GM19035 (cell line): ENCODE results near the gene RAPGEF3.

Experiments used
- ATAC-seq: cut with Tn5 transposase; IDR thresholded peaks from one replicate; pipeline ENCODE4 v1.9.1; 2021; ENCODE audit not compliant: unreplicated experiment

Gene RAPGEF3, protein sequence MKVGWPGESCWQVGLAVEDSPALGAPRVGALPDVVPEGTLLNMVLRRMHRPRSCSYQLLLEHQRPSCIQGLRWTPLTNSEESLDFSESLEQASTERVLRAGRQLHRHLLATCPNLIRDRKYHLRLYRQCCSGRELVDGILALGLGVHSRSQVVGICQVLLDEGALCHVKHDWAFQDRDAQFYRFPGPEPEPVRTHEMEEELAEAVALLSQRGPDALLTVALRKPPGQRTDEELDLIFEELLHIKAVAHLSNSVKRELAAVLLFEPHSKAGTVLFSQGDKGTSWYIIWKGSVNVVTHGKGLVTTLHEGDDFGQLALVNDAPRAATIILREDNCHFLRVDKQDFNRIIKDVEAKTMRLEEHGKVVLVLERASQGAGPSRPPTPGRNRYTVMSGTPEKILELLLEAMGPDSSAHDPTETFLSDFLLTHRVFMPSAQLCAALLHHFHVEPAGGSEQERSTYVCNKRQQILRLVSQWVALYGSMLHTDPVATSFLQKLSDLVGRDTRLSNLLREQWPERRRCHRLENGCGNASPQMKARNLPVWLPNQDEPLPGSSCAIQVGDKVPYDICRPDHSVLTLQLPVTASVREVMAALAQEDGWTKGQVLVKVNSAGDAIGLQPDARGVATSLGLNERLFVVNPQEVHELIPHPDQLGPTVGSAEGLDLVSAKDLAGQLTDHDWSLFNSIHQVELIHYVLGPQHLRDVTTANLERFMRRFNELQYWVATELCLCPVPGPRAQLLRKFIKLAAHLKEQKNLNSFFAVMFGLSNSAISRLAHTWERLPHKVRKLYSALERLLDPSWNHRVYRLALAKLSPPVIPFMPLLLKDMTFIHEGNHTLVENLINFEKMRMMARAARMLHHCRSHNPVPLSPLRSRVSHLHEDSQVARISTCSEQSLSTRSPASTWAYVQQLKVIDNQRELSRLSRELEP

DNA sequence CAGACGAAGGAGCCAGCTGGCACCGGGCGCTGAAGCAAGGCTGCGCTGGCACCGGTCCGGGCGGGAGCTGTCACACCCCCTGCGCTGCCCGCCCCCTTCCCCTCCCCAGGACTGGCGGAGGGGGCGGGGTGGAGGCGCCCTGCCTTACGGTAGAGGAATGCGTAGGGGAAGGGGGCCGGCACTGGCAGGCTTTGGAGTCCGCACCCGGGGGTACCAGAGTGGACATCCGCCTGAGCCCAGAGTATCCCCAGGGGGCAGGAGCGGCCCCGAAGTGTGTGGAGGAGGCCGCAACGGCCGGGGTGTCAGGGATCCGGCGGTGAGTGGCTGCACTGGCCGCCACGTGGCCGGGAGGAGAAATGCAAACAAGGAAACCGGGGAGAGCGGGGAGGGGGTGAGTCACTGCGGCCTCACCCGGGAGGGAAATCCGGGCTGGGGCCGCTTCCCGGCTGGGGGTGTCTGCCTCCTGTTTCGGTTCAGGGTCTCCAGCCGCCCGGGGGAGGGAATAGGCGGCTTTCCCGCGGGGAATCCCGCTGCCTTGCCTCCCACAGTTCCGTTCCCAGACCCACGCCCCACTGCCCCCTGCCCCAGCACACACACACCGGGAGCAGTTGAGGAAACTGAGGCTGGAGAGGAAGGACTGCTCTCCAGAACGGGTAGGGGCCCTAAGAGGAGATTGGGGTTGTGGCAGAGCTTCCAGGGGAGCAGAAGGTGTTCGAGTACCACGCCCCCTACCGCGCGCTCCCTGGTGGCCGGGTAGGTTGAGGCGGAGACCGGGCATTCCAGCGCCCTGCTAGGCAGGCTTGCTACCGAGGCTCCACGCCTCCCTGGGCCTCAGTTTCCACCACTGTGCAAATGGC lies at the start of gene RAPGEF3:
Gene RAPGEF3, minus strand, starts transcription at position 47 of the 857 bp plus-strand sequence. CDS start 324 bp downstream, outside the sequence.
- ATAC-seq: peak; percentile 54

DNA sequence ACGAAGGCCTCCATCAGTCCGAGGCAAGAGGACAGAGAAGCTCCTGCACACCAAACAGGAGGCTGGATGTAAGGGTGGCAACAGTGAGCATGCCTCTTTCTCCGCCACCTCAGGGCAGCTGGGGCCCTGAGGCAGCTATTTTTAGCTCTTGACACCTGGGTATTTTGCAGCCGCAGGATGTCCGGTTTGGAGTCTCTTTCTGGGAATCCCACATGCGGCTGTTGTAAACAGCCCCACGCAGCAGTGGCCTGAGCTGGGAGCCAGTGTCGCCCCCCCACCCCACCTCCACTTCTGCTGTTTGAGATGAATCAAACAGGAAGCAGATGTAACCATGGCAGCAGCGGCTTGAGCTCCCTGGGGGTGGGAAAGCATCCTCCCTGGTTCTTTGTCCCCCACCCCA lies 49.4 kb upstream of the RAPGEF3 start:
- peak; percentile 31 for ATAC-seq

DNA sequence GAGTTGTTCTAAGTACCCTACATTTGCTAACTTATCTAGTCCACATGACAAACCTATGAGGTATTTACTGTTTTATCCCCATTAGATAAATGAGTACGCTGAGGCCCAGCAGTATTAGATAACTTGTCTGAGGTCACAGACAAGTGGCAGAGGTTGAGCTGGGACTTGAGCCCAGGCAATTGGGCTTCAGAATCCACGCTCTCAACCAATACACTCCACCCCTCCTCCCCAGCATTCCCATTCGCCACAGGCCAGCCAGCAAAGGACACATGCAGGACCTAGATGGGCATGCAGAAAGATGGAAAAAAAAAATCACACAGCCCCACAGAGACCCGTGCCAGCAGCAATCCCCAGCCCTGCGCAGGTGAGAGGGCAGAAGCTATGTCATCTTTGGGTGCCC lies 48.7 kb upstream of the RAPGEF3 start:
- no peak for ATAC-seq

DNA sequence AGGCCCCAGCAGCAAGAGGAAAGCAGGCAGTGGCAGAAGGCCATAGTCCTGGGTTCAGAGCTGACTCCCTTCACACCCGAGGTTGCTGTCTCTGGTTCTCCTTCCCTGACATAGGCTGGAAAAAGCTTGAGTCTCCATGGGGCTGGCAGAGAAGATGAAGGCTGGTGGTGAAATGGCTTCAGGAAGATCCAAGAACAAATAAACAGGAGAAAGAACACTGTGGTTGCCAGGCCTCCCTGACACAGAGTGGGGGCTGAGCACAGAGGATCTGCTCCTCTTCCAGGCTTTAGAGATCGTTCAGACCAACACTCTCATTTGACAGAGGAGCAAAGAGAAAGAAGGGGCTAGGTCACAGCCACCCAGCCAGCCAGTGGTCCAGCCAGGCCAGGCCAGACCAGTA lies 46.7 kb upstream of the RAPGEF3 start:
- no peak for ATAC-seq

DNA sequence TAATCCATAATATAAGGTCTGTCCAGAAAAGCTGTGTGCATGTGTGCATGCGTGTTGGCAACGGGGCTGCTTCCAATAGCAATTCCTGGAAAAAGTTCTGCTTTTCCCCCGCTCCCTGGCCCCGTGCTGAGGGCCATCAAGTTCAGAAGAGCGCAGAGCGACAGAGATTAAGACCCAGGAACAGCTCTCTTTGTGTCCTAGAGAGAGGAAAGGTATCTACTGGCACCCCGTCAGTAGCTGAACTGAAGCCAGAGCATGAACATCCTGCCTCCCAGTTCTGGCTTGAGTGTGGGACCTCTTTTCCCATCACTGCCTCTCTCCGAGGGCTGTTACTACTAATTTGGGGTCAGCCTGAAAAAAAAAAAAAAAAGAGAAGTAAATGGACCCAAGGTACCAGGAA lies 45.5 kb upstream of the RAPGEF3 start:
- no peak for ATAC-seq

DNA sequence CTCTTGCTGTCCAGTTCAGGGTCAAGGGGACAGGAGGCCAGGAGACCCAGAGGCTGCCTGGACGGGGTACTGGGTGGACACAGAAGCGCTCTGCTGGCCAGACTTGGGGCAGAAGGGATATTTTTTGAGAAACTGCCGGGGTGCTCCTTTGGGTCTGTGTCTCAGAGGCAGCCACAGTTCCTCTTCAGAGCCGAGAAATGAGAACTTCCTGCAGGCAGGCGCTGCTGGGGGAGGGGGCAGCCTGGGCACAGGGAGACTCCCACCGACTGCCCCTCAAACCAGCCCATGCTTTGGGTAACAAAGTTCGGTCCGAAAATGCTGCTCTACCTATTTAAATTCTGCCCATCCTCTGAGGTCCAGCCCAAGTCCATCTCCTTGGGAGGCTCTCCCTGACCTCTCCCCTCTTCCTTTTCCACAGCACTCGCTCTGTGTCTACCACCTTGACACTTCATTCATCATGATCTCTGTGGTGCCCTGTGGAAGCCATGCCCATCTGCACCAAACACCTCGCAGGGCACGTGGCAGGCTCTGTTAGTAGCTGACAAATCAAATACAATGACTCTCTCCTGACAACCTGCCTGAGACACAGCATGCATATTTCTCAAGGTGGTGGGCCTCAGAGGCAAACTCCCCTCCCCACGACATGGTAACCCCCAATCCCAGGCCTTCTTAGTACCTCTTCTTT lies 44.7 kb upstream of the RAPGEF3 start:
- ATAC-seq: no peak

DNA sequence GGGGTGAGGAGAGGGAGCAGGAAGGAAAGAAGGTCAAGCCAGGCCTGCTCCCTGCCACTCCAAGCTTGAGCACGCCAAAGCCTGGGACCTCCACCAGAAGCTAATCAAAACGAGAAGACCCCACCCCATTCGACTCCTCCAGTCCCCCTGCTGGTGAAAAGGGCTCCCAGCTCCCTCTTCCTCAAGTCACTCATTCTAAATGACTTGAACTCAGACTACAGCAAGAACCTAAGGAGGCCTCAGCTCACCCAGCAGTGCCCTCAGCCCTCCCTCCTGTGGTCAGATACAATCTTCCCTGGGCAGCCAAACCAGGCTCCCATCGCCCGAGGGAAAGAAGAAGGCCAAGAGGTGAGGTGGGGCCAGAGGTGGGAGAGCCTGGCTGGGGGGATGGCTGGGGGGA lies 43.6 kb upstream of the RAPGEF3 start:
- ATAC-seq: no peak

DNA sequence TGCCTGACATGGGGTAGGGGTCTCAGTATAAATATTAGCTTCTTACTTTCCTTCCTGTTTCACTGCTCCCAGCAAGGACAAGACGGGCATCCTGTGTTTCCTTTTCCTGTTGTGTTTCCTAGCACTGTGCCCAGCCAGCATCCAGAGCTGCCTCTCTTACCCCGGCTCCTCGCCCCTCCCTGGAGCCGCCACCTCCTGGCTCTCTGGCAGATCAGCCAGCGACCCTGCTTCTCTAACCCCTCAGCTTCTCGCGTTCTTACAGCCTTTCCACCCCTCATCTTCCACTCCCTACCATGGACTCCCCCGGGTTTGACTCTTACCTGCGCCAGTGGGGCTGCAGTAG lies 43.2 kb upstream of the RAPGEF3 start:
- ATAC-seq: no peak

DNA sequence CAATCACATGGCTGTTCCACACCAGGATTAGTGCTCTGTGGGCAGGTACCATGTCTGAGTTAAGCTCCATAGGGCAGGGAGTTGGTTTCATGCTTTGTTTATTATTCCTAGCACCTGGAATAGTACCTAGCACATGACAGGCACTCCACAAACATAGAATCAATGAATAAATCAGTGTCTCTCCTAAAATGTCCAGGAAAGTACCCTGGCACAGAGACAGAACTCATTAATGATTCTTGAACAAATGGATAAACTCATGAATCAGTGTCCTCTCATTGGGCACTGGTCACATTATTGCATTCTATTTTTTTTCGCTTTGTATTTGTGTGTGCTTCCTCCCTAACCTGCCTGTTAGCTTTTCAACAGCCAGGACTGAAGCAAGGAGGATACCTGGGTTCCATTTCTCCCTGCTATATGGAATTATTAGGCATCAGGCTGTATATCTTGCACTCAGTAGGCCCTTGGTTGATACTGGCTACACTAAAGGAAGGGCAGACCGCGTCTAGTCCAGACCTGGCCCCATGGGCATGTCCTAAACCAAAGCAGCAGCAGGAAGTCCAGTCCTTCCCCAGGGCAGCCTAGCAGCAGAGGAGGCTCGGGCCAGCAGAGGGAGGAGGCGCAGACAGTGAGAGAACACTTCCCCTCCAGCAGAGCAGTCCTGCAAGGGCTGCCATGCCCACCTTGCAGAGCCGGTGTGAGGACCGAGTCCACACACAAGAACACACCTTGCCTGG lies 42.7 kb upstream of the RAPGEF3 start:
- no peak for ATAC-seq

DNA sequence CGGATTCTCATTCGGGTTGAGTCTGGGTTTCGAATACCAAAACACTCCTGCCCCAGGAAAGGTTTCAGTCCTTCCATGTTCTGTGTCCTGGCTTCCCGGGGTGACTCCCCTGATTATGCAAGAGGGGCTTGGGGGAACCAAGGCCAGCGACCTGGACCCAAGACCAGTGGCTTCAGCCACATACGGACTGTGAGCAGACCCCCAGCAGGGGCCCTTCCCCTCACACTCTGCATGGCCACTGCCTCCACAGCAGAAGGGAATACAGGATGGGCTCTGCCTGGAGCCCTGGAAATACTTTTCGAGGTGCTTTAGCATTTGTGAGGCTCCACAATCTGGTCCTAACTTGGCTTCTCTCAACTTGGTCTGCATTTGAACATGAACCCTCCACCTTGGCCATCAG lies 41.9 kb upstream of the RAPGEF3 start:
- ATAC-seq: no peak

DNA sequence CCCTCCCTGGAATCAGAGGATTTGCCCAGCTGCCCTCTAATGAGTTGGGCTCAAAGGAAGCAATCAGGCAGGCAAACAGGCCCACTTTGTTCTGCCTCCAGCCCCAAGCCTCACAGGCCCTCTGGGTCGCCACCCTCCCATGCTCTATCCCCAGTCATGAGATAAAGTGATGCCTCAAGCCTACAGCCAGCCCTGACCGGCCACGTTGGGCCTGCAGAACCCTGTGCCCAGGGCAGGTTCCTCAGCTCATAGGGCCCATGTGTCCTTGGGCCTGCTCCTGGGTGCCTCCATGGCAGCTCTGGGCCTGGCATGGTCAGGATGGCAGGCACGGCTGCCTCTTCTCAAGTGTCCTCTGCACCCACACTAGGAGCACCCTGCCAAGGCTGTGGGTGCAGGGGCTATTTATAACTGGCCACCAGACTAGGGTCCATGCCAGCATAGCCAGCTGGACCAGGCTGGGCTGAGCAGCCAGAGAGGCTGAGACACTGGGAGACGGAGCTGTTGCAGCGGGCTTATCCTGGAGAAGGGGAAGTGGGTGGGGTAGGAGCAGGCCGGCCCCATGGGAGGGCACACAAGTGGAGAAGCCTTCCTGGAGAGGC lies 40.8 kb upstream of the RAPGEF3 start:
- ATAC-seq: no peak

DNA sequence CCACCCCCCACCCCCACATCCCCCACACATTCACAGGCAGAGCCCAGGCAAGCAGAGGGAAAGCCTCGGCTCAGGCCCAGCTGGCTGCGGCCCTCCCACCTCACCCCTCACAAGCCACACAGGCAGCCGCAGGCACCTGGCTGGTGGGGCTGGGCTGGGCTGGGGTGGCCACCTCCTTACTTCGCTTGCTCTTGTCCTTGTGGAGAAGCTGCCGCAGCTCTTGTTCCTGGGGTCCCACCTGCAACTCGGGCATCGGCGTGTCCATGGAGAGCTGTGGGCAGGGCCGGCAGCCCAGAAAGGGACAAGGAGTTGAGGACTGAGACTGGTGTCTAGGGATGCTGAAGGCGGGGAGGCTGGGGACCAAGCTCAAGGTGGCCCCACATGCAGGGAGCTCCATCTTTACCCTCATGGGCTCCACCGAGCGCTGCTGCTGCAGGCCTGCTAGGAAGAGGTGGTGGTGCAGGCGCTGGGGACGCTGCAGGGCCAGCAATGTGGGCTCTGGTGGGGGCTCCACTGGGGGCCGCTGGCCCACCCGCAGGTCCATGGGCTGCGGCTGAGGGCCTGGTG lies 39.8 kb upstream of the RAPGEF3 start:
- ATAC-seq: no peak

DNA sequence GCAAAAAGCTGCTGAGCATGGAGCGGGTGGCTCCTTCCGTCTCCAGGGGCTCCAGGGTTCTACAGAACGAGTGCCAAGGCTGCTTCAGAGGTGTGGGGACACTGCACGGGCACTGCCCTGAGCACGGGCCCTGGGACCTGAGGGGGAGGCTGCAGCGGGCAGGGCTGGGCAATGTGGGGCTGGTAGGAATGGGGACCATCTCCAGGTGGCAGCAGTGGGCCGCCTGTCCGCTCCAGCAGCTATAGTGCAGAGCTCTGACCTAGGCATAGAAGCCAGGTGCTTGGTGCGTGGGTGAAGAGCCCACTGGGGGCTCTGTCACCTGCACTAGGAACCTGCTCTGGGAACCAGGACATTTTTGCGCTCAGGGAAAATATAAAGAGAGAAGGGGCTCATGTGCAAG lies 38.8 kb upstream of the RAPGEF3 start:
- ATAC-seq: peak; percentile 64

DNA sequence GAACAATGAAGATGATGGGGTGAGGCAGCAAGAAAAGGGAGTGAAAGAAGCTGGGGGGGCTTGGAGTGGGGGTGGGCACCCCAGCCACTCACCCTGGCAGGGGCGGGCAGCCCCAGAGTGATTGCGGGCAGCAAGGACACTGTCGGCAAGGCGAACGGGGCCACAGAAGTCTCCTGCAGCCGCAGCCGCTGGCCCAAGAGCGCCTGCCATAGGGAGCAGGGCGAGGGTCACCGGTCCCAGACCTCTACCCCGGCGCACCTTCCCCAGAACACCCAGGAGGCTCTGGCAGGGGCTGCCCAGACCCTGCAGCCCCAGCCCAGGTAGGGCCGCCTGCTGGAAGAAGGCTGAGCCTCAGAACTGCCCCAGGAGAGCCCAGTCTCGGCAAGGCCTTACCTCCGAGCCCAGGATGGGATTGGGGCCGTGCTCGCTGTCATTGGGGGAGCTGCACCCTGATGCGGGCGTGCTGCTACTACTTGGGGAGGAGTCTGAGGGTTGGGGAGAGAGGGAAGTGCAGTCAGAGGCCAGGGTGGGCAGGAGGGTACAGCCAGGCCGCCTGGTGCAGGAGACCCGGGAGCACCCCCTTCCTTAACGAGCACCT lies 37.2 kb upstream of the RAPGEF3 start:
- ATAC-seq: no peak

DNA sequence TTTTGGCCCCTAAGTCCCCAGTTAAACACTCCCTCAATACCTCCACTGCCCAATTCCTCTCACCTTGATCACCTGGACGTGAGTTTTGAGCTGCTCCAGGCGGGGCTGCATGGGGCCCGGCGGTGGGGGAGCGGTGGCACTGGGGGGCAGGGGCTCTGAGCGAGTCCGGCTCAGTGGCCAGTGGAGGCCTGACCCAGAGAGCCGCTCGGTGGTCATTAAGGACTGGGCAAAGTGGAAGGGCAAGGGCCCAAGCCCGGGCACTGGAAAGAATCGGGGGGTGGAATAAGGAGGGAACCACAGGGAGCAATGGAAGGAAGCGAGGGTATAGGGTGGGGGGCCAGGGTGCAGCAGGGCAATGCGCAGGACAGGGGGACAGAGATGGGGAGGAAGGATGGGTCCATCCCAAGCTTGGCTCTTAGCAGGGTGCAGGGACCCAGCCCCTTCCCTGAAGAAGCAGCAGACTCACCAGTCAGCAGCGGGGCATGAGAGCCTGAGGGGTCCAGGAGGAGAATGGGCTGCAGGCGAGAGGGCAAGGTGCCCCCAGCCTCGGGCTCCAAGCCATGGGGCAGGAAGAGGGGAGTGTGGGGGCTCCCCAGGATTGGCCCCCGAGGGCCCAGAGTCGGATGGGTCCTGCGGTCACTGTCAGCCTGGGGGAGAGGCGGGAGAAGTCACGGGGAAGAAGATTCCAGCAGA lies 36.6 kb upstream of the RAPGEF3 start:
- ATAC-seq: no peak

DNA sequence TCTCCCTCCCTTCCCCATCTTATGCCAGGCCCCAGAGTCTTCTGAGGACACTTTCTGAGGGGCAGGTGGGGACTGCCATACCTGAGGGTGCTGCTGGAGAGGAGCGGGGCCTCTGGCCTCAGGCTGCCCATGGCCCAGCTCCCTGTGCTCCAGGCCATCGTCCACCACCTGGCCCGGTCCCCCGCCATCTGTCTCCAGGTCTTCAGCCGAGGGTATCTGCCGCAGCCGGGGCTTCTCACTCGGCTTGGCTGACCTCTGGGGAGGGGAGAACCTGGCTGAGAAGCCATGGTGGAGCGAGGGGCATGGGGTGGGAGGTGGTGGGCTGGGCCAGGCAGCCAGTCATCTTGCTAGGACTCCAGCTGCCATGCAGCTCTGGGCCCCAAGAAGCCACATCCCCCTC lies 36.0 kb upstream of the RAPGEF3 start:
- no peak for ATAC-seq

DNA sequence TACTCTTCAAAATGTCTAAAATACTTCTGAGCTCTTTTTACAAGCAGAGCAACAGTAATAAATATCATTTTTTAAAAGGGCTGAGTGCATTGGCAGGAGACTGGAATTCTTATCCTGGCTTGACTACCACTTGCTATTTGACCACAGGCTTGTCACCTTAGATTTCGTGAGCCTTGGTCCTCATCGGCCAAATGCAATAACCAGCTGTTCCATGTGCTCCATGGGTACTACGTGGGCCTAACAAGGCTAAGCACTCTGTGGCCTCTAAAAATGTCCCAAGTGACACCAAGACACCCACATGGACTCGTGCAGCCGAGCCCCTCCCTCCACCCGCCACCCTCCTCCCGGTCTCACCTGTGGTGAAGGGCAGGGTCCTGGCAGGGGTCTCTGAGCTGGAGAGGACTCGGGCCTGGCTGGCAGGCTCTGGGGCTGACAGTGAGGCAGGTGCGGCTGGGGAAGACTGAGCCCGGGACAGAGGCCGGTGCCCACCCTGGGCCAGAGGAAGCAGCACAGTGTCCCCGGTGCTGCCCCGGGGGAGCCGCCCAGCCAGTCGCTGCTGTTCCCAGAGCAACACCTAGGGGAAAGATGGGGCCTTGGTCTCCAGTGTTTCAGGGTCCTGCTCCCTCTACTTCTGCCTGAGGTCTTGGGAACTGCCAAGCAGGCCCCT lies 34.5 kb upstream of the RAPGEF3 start:
- no peak for ATAC-seq

DNA sequence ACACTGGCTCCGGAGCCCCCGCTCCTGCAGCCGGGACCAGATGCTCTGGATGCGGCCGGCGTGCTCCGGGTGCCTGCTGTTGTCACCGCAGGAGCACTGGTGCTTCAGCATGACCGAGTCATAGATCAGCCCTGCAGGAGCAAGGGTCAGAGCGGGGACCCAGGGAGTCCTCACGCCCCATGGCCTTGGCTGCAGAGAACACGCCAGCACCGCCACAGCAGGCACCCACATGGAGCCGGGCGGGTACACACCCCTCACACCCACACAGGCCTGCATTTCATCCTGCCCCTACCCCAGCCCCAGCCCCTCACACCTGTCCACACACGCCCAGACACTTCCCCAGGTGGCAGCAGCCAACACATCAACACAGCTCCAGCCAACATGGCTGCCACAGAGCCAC lies 33.2 kb upstream of the RAPGEF3 start:
- ATAC-seq: no peak
